NB4 (cell line): ENCODE results near the gene SMYD3.

Source experiments
- CTCF ChIP-seq: IDR thresholded peaks from one replicate; pipeline ENCODE4 v1.5.1; 2012; ENCODE audit warnings: low read depth, low read length
- POLR2A ChIP-seq: IDR thresholded peaks from 2 replicates; pipeline ENCODE4 v1.6.1; 2011; ENCODE audit warnings: mild to moderate bottlenecking; ENCODE audit not compliant: insufficient read length; ENCODE audit errors: extremely low read depth

DNA sequence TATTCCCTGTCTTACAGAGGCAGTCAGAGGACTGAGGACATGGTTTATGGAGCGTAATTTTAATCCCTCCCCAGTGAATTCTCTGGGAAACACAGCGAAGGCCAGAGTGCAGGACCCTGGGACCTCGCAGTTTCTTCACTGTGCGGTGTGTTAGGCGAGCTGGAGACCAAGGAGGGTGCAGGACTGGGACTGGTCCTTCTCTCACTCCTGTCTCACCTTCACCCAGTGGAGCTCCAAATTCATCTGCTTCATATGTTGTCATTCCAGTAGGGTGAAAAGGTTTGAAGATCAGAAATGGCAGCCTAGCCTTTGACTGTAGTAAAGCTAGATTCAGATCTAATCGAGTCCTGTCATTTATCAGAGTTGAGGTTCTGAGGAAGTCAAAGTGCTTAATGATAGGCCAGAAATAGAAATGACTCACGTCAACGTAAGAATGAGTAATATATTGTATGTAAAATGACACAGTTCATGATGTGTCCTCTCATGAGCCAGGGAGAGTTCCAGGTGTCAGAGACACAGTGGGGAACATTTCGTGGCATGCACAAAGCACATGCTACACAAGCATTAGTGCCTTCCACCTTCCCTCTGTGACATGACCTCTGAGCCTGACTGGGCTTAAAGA lies 647.5 kb downstream of the SMYD3 start:
- no peak for TF ChIP-seq POLR2A
- no peak for TF ChIP-seq CTCF
